H1 (cell line): ENCODE results near the gene ENO4. TPM values are rescaled to one million over a fixed set of nuclear protein-coding genes. Genes with fewer than 3 reads are reported as not detected.

Experiments
- ATF3 ChIP-seq: IDR thresholded peaks from 2 replicates; pipeline ENCODE4 v1.6.1; 2011; ENCODE audit warnings: low read depth, mild to moderate bottlenecking, low read length; ENCODE audit not compliant: insufficient read depth
- BCL11A ChIP-seq, 2 experiments: IDR thresholded peaks; one replicate each; pipeline ENCODE4 v1.6.1; 2011; ENCODE audit warnings: low read depth in 2 of 2, low read length in 2 of 2, mild to moderate bottlenecking in 2 of 2
- BRCA1 ChIP-seq: IDR thresholded peaks from 2 replicates; pipeline ENCODE4 v1.6.1; 2012; ENCODE audit warnings: low read depth, low read length, improper control_type of control experiment
- CBX5 ChIP-seq: fragments of 300-800, 300-1000 bp; sonication (generic); IDR thresholded peaks from 2 replicates; pipeline ENCODE4 v1.7.1; 2016; ENCODE audit warnings: antibody characterized with exemption, low read length, low read depth
- CHD7 ChIP-seq: fragments of 300-600 bp; sonication (generic); IDR thresholded peaks from 2 replicates; pipeline ENCODE4 v1.7.1; 2012; ENCODE audit warnings: low read length, moderate library complexity, mild to moderate bottlenecking, inconsistent platforms; ENCODE audit not compliant: insufficient replicate concordance
- EZH2 ChIP-seq: fragments of 200-600 bp; sonication (generic); IDR thresholded peaks from 2 replicates; pipeline ENCODE4 v1.7.1; 2012; ENCODE audit warnings: low read depth, mild to moderate bottlenecking, moderate library complexity, low read length, inconsistent platforms; ENCODE audit not compliant: severe bottlenecking
- MAFK ChIP-seq: IDR thresholded peaks from 2 replicates; pipeline ENCODE4 v1.6.1; 2012; ENCODE audit warnings: low read depth, mild to moderate bottlenecking, improper control_type of control experiment, low read length
- RFX5 ChIP-seq: IDR thresholded peaks from 2 replicates; pipeline ENCODE4 v1.6.1; 2011; ENCODE audit warnings: low read depth, low read length, improper control_type of control experiment, borderline replicate concordance
- RXRA ChIP-seq: IDR thresholded peaks from 2 replicates; pipeline ENCODE4 v1.6.1; 2011; ENCODE audit warnings: low read depth, mild to moderate bottlenecking, low read length, moderate library complexity; ENCODE audit not compliant: insufficient read depth
- polyA plus RNA-seq, 7 experiments: library from polyadenylated mRNA; depleted of rRNA in 3 of 7; stranded (reverse) in 5 of 7; unstranded in 2 of 7; fragments of >200 nt in 5 of 7; fragments of 200-250 nt in 2 of 7; gene quantifications; 1 replicate in 5 of 7; 2 replicates in 1 of 7; 4 replicates in 1 of 7; pipeline versions ENCODE4 v1.2.1 to v1.2.3, GENCODE V29; 2011 to 2013; ENCODE audit warnings: missing spikeins in 2 of 7, mixed read lengths in 2 of 7
- total RNA-seq: library from RNA; stranded (reverse); fragmentation: NEBNext Ultra II Directional; extraction: Animal tissue kit (Norgen Biotek cat#: 25700); gene quantifications from 2 replicates; pipeline ENCODE4 v1.2.1, GENCODE V29; 2021
- TF ChIP-seq, protein P1 (sequence below): IDR thresholded peaks from 2 replicates; pipeline ENCODE4 v1.6.1; 2011; ENCODE audit warnings: low read length, improper control_type of control experiment

Gene ENO4
- total and polyA plus RNA-seq, 2 of the 8 experiments (the other 6 are each of a cell fraction or from before 2014, with no cell fraction given) = 0.77 TPM; not detected in 1

DNA sequence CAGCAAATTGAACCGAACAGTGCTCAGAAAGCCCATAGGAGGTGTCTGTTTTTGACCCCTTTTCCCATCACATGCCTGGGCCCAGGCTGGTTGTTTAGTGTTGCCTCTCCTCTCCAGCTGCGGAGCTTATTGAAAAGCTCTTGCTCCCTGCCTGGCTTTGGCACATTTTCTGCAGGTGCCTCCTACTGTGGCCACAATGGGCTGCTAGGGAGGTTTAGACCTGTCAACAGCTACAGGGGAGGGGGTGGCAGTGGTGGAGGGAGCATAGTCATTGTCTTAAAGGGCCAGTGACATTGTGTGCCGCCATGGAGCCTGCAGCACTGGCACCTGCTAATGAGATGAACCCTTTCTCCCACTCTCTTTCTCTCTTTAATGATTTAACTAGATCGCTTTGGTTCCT is 13.2 kb upstream of the ENO4 start (continued):
- TF ChIP-seq, protein P1, sequence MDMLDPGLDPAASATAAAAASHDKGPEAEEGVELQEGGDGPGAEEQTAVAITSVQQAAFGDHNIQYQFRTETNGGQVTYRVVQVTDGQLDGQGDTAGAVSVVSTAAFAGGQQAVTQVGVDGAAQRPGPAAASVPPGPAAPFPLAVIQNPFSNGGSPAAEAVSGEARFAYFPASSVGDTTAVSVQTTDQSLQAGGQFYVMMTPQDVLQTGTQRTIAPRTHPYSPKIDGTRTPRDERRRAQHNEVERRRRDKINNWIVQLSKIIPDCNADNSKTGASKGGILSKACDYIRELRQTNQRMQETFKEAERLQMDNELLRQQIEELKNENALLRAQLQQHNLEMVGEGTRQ = no peak
- no peak for TF ChIP-seq EZH2
- TF ChIP-seq ATF3 = no peak
- TF ChIP-seq RXRA = no peak
- TF ChIP-seq RFX5 = no peak
- no peak for TF ChIP-seq BRCA1
- TF ChIP-seq MAFK = peak; percentile 54; the same call in 1 of the 2 replicates
- no peak for TF ChIP-seq CHD7
- no peak for TF ChIP-seq CBX5
- no peak for TF ChIP-seq BCL11A (IDR thresholded peaks at IDR 0.05; ENCODE audit: low read depth in 2 of 2, low read length in 2 of 2)
